ENCODE measurements around the gene SLC22A31. TPM values are rescaled to one million over a fixed set of nuclear protein-coding genes. Genes with fewer than 3 reads are reported as not detected.

SLC22A31 gene
- total RNA-seq, 1 donor from 2014 or later, result not detected

GRCh38 chr16:89159850-89160354 lies 40.4 kb downstream of the SLC22A31 start:
- DNase-seq (ENCODE audit: missing footprints) (no peak), ATAC-seq (no peak)
- intact Hi-C loops (cut with DNase I), result loop anchor here (5.0 kb wide), 1 partner anchor 68 kb away; the partner anchor contains the start of gene ACSF3

DNA sequence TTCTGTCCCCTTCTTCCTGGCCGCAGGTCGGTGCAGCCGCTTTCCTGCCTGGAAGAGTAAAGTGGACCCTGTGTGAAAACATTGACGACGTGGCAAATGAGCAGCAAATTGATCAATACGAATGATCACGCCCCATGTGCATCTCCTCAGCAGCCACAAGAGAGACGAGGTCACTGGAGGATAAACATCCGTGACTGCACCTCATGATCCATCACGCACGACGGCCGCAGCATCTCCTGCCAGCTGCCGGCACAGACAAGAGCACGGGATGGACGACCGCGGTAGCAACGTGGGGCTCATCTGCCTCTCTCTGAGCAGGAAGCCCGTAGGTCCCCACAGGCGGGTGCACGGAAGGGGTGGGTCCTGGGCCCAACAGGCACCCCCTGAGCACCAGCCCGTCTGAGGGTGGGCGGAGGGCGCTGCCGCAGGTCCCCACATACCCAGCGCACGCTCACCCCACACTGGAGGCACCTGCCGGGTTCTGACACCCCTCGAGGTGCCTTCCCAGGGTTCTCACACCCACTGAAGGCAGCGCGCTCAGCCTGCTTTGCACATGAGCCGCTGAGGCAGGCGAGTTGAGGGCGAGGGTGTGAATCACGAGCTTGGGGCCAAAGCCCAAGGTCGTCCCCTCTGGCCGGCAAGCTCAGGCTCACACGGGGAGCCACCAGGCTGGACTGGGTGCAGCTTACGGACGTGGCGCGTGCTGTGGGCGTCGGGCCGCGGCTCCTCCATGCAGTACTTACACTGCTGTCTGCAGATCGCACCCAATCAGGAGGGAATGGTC lies 41.1 kb downstream of the SLC22A31 start:
- intact Hi-C loops (cut with DNase I), result loop anchor here (5.0 kb wide), 1 partner anchor 67 kb away; the partner anchor contains the start of gene ACSF3
- ATAC-seq (no peak), DNase-seq (ENCODE audit: missing footprints) (no peak)

- DNase-seq (ENCODE audit: missing footprints) (no peak), ATAC-seq (no peak)
- intact Hi-C loops (cut with DNase I), result loop anchor here (5.0 kb wide), 1 partner anchor 65 kb away; the partner anchor contains the start of gene ACSF3
Observed at GRCh38 chr16:89157778-89158177, 42.6 kb downstream of the SLC22A31 start.

- intact Hi-C loops (cut with DNase I), result loop anchor here (5.0 kb wide), 1 partner anchor 65 kb away; the partner anchor contains the start of gene ACSF3
- DNase-seq (ENCODE audit: missing footprints) (no peak), ATAC-seq (no peak)
Observed at GRCh38 chr16:89156740-89157645, 43.3 kb downstream of the SLC22A31 start.

GRCh38 chr16:89155851-89156739 lies 44.2 kb downstream of the SLC22A31 start:
- DNase-seq (ENCODE audit: missing footprints), result no peak
- intact Hi-C loops (cut with DNase I), result loop anchor here (5.0 kb wide), 1 partner anchor 64 kb away; the partner anchor contains the start of gene ACSF3
- ATAC-seq, result peak; percentile 17

- DNase-seq (ENCODE audit: missing footprints), result peak; percentile 83
- intact Hi-C loops (cut with DNase I), result loop anchor here (5.0 kb wide), 1 partner anchor 63 kb away; the partner anchor contains the start of gene ACSF3
- peak; percentile 78 for ATAC-seq
Observed at GRCh38 chr16:89155184-89155679, 45.1 kb downstream of the SLC22A31 start.

DNA sequence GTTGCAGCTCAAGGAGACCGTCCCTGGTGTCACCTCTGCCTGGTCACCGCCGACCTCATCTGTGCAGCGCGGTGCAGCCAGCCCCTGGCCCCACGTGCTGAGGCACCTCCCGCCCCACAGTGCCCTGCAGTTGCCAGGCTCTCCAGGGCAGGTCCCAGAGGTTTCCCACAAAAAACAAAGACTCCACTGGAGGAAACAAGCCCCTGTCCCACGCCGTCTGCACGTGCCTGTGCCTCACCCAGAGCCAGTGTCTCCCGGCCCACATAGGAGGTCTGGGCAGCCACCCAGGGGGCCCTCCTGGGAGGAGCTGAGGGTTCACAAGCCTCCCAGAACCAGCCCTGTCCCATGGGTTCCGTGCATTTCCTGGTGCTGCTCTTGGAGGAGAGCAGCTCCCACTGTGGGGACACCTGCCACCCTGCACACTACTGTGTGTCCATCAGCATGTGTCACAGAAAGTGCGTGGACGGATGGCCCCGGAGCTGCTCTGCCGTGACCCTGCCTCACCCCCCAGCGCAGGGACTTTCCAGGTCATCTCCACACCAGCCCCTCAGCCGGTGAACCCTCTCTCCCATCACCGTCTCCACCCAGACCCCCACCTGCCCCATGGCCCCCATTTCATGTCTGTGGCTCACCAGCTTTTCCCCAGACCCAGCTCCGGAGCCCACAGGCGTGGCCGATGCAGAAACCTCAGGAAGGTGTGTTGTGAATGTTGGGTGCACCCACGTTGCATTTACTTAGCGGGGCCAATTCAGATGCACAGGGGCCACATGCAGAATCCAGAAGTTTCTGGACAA lies 45.8 kb downstream of the SLC22A31 start:
- intact Hi-C loops (cut with DNase I), result loop anchor here (5.0 kb wide), 1 partner anchor 62 kb away; the partner anchor contains the start of gene ACSF3
- no peak for DNase-seq (ENCODE audit: missing footprints)

GRCh38 chr16:89153848-89154271 lies 46.5 kb downstream of the SLC22A31 start:
- DNase-seq (ENCODE audit: missing footprints) (no peak), ATAC-seq (no peak)
- intact Hi-C loops (cut with DNase I), result no loop called here

More for the DNA sequence above, 45.8 kb downstream of the SLC22A31 start:
- ATAC-seq, result peak; percentile 14

- DNase-seq (ENCODE audit: missing footprints) (no peak), ATAC-seq (no peak)
- intact Hi-C loops (cut with DNase I), result no loop called here
Observed at GRCh38 chr16:89152831-89153700, 47.3 kb downstream of the SLC22A31 start.

DNA sequence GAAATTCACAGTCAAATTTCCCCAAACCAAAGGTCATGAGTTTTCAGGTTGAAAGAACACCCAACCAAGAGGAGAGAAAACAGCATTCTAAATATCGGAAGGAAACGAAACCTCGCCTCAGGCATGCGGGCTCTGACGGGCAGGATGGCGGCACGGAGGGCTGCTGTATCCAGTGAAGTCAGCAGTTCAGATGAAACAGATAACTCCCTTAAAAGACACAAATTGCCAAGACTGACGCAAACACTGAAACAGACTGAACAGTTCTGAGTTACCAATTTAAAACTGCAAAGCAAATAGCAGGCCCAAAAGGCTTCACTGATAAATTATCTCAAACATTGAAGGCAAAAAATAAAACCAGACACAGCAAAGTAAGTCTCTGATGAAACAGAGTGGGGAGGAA lies 49.4 kb downstream of the SLC22A31 start:
- ATAC-seq, result no peak
- intact Hi-C loops (cut with DNase I), result no loop called here
- peak; percentile 43 for DNase-seq (ENCODE audit: missing footprints)

DNA sequence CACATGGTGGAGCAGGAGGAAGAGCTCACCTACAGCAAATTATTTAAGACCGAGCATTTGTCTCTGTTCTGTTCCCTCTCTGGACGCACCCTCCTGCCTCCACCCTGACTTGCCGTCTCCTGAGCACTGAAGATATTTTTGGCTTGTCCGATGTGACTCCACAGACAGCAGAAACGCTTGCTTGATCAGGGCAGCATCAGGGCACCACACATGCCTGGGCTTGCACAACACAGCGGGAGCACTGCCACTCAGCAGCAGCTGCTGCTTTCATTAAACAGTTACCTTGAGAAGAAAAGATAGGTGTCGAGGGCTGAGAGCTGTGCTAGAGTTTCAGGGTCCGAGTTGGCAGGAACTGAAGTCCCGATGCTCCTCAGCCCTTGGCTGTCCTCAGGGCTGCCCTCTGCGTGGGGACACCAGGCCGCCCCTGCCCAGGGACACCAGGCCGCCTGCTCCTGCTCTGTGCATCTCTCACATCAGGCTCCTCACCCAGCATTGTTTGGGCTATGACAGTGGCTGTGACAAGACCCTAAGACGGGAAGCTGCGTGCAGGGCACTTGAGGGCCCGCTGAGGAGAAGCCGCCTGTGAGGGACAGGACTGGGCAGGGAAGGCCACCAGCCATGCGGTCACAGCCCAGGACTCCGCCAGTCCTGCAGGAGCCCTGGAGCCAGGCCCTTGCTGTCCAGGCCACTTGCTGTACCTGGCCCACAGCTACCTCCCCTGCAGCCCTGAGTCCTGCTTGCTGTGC lies 50.1 kb downstream of the SLC22A31 start:
- intact Hi-C loops (cut with DNase I), result no loop called here
- ATAC-seq (no peak), DNase-seq (ENCODE audit: missing footprints) (peak; percentile 56)

GRCh38 chr16:89149386-89149785 lies 51.0 kb downstream of the SLC22A31 start:
- ATAC-seq (no peak), DNase-seq (ENCODE audit: missing footprints) (no peak)

GRCh38 chr16:89147085-89147817 lies 53.1 kb downstream of the SLC22A31 start:
- intact Hi-C loops (cut with DNase I), result no loop called here
- ATAC-seq (no peak), DNase-seq (ENCODE audit: missing footprints) (no peak)

More at GRCh38 chr16:89149386-89149785, 51.0 kb downstream of the SLC22A31 start:
- intact Hi-C loops (cut with DNase I), result no loop called here

DNA sequence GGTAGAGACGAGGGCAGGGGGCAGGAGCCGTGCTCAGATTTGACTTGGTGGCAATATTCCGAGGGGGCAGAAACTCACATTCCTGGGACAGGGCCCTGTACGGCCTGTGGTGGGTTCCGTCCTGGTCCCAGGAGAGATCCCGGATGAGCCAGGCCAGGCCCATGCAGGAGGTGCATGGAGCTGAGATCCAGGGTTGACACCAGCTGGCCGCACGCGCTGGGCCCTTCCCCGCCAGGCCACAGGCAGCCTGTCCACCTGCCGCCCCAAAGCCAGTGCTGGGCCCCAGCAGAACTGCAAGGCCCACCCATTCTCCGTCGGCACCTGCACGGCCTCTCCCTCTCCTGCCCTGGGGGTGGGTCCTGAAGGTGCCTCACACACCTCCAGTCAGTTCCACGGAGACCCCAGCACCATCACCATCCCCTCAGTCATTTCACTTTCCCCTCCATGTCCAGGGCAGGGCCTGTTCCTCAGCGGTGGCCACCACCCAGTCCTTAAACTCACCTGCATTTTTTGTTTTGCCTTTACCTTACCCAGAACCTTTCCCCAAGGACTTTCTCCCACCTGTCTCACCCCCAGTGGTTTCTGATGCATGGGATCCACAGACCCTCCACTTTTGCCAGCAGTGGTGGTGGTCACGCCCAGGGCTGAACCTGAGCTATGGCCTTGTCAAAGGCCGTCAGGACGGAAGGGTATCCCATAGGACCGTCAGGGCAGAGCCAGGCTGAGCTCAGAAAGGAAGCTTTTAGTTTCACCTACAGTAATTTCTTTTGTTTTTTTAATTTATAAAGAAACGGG lies 53.9 kb downstream of the SLC22A31 start:
- intact Hi-C loops (cut with DNase I), result no loop called here
- no peak for ATAC-seq
- DNase-seq (ENCODE audit: missing footprints), result peak; percentile 22
